Measurements from ENCODE around the gene TMEM117. TPM values are rescaled to one million over a fixed set of nuclear protein-coding genes. Genes with fewer than 3 reads are reported as not detected.

The TMEM117 gene
- total RNA-seq, 2 experiments from 2014 or later, result 0.95 to 0.96 TPM

- no peak for DNase-seq
- intact Hi-C loops (cut with micrococcal nuclease), result no loop called here
- ATAC-seq, result no peak
- no peak overlapping the region for H3K27ac Mint-ChIP-seq
- H3K4me1 Mint-ChIP-seq (ENCODE audit: low read depth), result peaks cover 3% of the 10 kb centered on the region
- CTCF ChIA-PET, result no interaction called here
- POLR2A ChIA-PET, result no interaction called here
- H3K4me3 Mint-ChIP-seq, result no peak overlapping the region
- H3K9me3 Mint-ChIP-seq, result peaks cover 6% of the 10 kb centered on the region
- peaks cover 25% of the 10 kb centered on the region for H3K36me3 Mint-ChIP-seq (ENCODE audit: low read depth)
- no peak for TF ChIP-seq CTCF (IDR thresholded peaks at IDR 0.05)
- H3K27me3 Mint-ChIP-seq, result no peaks in the 10 kb centered on the region
Measured at GRCh38 chr12:43848226-43848507, 12.3 kb downstream of the TMEM117 start.

- Mint-ChIP-seq H3K4me1 (ENCODE audit: low read depth) (peaks cover 3% of the 10 kb centered on the region), H3K9me3 (peaks cover 6% of the 10 kb centered on the region), H3K36me3 (ENCODE audit: low read depth) (peaks cover 25% of the 10 kb centered on the region), H3K27me3 (no peaks in the 10 kb centered on the region), H3K27ac (no peak overlapping the region), H3K4me3 (no peak overlapping the region)
- ChIA-PET POLR2A (no interaction called here), CTCF (no interaction called here)
- ATAC-seq (no peak), DNase-seq (no peak)
- intact Hi-C loops (cut with micrococcal nuclease), result no loop called here
- no peak for TF ChIP-seq CTCF (IDR thresholded peaks at IDR 0.05)
Measured at GRCh38 chr12:43848786-43849185, 12.9 kb downstream of the TMEM117 start.

GRCh38 chr12:43852744-43853143, 16.9 kb downstream of the TMEM117 start:
- DNase-seq (no peak), ATAC-seq (no peak)
- H3K4me3 Mint-ChIP-seq, result no peak overlapping the region
- peaks cover 7% of the 10 kb centered on the region for H3K36me3 Mint-ChIP-seq (ENCODE audit: low read depth)
- intact Hi-C loops (cut with micrococcal nuclease), result no loop called here
- no peak for TF ChIP-seq CTCF (IDR thresholded peaks at IDR 0.05)
- no peaks in the 10 kb centered on the region for H3K4me1 Mint-ChIP-seq (ENCODE audit: low read depth)
- H3K27me3 Mint-ChIP-seq, result no peaks in the 10 kb centered on the region
- H3K9me3 Mint-ChIP-seq, result peaks cover 3% of the 10 kb centered on the region
- POLR2A ChIA-PET, result no interaction called here
- no peak overlapping the region for H3K27ac Mint-ChIP-seq
- CTCF ChIA-PET, result no interaction called here

- ChIA-PET CTCF (interaction anchor here (1.0 kb wide), 1 partner anchor 80 kb away, joined by 3 read pairs; no protein-coding TSS in a partner anchor), POLR2A (no interaction called here)
- Mint-ChIP-seq H3K9me3 (no peaks in the 10 kb centered on the region), H3K4me1 (ENCODE audit: low read depth) (no peaks in the 10 kb centered on the region), H3K27me3 (no peaks in the 10 kb centered on the region), H3K27ac (no peak overlapping the region), H3K4me3 (no peak overlapping the region), H3K36me3 (ENCODE audit: low read depth) (no peaks in the 10 kb centered on the region)
- no peak for ATAC-seq
- intact Hi-C loops (cut with micrococcal nuclease), result no loop called here
- no peak for DNase-seq
- no peak for TF ChIP-seq CTCF (IDR thresholded peaks at IDR 0.05)
Measured at GRCh38 chr12:43856972-43857371, 21.1 kb downstream of the TMEM117 start.

GRCh38 chr12:43858096-43858495, 22.2 kb downstream of the TMEM117 start:
- H3K4me1 Mint-ChIP-seq (ENCODE audit: low read depth), result no peaks in the 10 kb centered on the region
- no peaks in the 10 kb centered on the region for H3K36me3 Mint-ChIP-seq (ENCODE audit: low read depth)
- DNase-seq, result no peak
- ChIA-PET CTCF (no interaction called here), POLR2A (no interaction called here)
- no peak overlapping the region for H3K27ac Mint-ChIP-seq
- H3K9me3 Mint-ChIP-seq, result no peaks in the 10 kb centered on the region
- no peak for ATAC-seq
- no peak overlapping the region for H3K4me3 Mint-ChIP-seq
- no peak for TF ChIP-seq CTCF (IDR thresholded peaks at IDR 0.05)
- no peaks in the 10 kb centered on the region for H3K27me3 Mint-ChIP-seq
- intact Hi-C loops (cut with micrococcal nuclease), result no loop called here

Measured in activated CD8-positive, alpha-beta T cell treated with anti-CD3 and anti-CD28 coated beads for 36 hours (primary cell).